Adipose tissue (tissue), 3 donors: ENCODE results near the gene BIN2. TPM values are rescaled to one million over a fixed set of nuclear protein-coding genes. Genes with fewer than 3 reads are reported as not detected.
A peak's percentile ranks its signal among the peaks of the same experiment; 100 is the strongest.
"Not testable (repeated sequence)": the region's sequence is repeated elsewhere in the genome, so short reads cannot be mapped to it uniquely, and the experiment has no call there.

Source experiments
- H3K27ac ChIP-seq: one replicate; pipeline ENCODE4 v1.5.1; 2013; ENCODE audit warnings: low read depth, low read length
- WGBS, 3 donors: extraction: QIAGEN DNeasy Blood & Tissue Kit; methylation state at CpG; one replicate each; pipeline ENCODE4 v1.1.7; 2013; 5-methylcytosine and 5-hydroxymethylcytosine counted together
- polyA plus RNA-seq, 3 donors: library from polyadenylated mRNA; stranded (reverse); fragments of 200-250 nt; gene quantifications; one replicate each; pipeline ENCODE4 v1.2.3, GENCODE V29; 2013
- donor health status: healthy with polysubstance abuse.
- donor health status: Bipolar disorder and iron deficiency.
- donor health status: healthy.

The BIN2 gene
- polyA plus RNA-seq, 3 donors, result 1.5 to 8.8 (median 8.4) TPM

DNA sequence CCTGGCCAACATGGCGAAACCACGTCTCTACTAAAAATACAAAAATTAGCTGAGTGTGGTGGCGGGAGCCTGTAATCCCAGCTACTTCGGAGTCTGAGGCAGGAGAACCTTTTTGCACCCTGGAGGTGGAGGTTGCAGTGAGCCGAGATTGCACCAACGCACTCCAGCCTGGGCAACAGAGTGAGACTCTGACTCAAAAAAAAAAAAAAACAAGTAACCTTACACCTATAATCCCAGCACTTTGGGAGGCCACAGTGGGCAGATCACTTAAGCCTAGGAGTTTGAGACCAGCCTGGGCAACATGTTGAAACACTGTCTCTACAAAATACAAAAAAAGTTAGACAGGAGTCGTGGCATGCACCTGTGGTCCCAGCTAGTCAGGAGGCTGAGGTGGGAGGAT is 51.2 kb downstream of the BIN2 start:
- 94 to 96% (median 95%) methylated on average over 7 of the region's 7 CpGs for WGBS, 3 donors

DNA sequence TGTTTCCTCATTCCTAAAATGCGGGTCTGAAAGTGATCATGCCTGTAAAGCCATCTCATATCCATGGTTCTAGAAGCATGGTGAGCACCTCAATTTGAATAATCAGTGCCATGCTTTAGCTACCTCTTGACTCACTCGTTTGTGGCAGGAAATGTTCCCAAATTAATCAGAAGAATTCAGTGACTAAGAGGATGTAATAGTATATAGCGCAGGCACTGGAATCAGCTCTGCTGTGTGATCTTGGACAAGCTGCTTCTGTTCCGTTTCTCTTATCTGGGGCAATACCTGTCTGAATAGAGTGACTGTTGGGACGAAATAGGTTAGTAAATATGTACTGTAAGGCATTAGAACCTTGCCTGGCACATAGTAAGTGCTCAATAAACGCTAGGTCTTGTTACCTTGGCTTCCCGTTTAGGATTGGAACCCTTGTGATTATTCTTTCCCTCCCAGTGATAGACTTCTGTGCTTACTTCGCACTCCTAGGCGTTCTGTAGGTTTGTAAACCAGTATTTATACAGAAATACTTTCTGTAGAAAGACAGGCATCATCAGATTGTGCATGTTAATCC is 52.9 kb downstream of the BIN2 start:
- H3K27ac ChIP-seq, result no peak overlapping the region
- 37 to 55% (median 49%) methylated on average over 9 of the region's 9 CpGs for WGBS, 3 donors

More for the DNA sequence above, 51.2 kb downstream of the BIN2 start:
- not testable (repeated sequence) for H3K27ac ChIP-seq

- WGBS, 3 donors, result 0 to 1% (median 0%) methylated on average over 62 to 83 of the region's 83 CpGs
- H3K27ac ChIP-seq, result peak within 1 kb of the TSS; percentile 43
Measured at GRCh38 chr12:51270067-51270950, 53.7 kb downstream of the BIN2 start, which contains the start of gene SMAGP. Gene SMAGP, minus strand, starts transcription at chr12:51270415. Its CDS starts 1,137 bp downstream, at chr12:51269278.

DNA sequence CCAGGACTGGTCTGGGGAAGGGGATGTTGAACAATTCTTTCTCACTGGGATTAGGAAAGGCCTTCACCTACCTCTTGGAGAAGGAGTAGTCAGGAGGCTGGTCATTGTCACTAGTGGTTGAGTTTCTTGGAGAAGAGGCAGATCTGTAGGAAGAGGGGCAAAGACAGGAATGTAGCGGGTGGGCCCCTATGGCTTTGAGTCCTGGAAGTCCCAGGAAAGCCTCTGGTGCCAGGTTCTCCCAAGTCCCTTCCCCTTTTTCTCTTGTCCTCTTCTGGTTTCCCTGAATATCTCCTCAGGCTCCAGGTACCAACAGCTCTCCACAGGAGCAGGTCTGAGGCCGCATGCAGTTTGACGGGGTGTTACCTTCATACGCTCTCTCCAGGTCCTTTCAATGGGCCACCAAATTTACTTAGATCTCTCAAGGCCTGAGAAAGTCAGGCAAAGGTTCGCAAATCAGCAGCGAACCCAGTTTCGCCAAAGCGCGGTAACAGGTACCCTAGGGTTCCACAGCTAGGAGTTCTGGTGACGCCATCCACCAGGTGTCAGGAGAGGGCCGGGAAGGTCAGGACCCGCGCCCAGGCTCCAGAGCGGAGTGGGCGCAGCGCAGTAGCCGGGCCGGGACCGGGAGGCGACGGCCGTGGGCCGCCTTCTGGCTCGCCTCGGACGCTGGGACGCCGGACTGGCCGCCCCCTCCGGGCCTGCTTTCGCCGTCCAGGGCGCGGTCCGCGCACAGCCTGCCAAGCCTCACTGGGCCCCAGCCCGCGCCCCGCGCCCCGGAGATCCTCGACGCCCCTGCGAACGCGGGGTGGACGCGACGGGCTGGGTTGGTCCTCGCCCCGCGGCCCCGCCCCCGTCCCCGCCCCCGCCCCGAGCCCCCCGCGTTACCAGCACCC is 54.6 kb downstream of the BIN2 start:
- 10 to 15% (median 10%) methylated on average over 41 to 59 of the region's 59 CpGs for WGBS, 3 donors

GRCh38 chr12:51265024-51265423 is 59.0 kb downstream of the BIN2 start:
- H3K27ac ChIP-seq, result no peak overlapping the region

More for the DNA sequence above, 54.6 kb downstream of the BIN2 start:
- no peak overlapping the region for H3K27ac ChIP-seq

DNA sequence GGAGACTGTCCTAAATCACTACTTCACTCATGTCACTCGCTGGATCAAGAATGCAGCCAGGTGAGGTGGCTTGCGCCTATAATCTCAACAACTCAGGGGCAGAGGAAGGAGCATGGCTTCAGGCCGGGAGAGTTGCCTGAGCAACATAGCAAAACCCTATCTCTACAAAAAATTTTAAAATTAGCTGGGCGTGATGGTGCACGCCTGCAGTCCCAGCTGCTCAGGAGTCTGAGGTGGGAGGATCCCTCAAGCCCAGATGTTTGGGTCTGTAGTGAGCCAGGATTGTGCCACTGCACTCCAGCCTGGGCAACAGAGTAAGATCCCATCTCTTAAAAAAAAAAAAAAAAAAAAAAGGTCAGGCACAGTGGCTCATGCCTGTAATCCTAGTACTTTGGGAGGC is 59.7 kb downstream of the BIN2 start:
- WGBS, 3 donors, result 94 to 98% (median 98%) methylated on average over 5 of the region's 5 CpGs
- H3K27ac ChIP-seq, result no peak overlapping the region

DNA sequence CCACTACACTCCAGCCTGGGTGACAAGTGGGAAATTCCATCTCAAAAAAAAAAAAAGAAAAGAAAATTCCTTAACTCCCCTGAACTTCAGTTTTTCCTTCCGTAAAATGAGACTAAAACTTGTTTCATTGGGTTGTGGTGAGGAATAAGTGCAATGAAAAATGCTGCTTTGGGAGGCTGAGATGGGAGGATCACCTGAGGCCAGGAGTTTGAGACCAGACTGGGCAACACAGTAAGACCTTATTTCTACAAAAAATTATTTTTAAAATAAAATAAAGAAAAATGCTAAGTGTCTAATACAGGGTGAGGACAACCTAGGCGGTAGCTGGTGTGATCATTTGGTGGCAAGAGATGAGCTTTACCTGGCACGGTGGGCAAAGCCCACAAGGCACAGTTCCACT is 60.6 kb downstream of the BIN2 start:
- WGBS, 3 donors, result 97 to 100% (median 99%) methylated on average over 3 of the region's 3 CpGs
- no peak overlapping the region for H3K27ac ChIP-seq

GRCh38 chr12:51262758-51263177 is 61.2 kb downstream of the BIN2 start:
- H3K27ac ChIP-seq, result no peak overlapping the region
- 21 to 47% (median 36%) methylated on average over 7 of the region's 7 CpGs for WGBS, 3 donors

- WGBS, 3 donors, result 90 to 96% (median 93%) methylated on average over 1 of the region's 1 CpG
Measured at GRCh38 chr12:51259600-51259999, 64.4 kb downstream of the BIN2 start.

GRCh38 chr12:51254536-51254935 is 69.4 kb downstream of the BIN2 start:
- 75 to 93% (median 82%) methylated on average over 4 of the region's 4 CpGs for WGBS, 3 donors

More at GRCh38 chr12:51259600-51259999, 64.4 kb downstream of the BIN2 start:
- not testable (repeated sequence) for H3K27ac ChIP-seq

DNA sequence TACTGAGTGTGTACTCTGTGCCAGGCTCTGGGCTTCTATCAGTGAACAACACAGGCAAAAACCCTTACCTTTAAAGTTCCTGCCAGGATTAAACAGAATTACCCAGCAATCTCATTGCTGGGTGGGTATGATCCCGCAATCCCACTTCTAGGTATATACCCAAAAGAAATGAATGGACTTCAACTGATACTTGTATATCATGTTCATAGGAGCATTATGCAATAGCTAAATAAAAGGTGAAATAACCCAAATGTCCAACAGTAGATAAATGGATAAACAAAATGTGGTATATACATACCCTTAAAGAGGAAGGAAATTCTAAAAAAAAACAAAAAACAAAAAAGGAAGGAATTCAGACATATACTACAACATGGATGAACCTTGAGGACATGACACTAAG is 70.7 kb downstream of the BIN2 start:
- H3K27ac ChIP-seq, result no peak overlapping the region
- WGBS, 3 donors, result 89 to 100% (median 98%) methylated on average over 1 of the region's 1 CpG

More at GRCh38 chr12:51254536-51254935, 69.4 kb downstream of the BIN2 start:
- H3K27ac ChIP-seq, result no peak overlapping the region

DNA sequence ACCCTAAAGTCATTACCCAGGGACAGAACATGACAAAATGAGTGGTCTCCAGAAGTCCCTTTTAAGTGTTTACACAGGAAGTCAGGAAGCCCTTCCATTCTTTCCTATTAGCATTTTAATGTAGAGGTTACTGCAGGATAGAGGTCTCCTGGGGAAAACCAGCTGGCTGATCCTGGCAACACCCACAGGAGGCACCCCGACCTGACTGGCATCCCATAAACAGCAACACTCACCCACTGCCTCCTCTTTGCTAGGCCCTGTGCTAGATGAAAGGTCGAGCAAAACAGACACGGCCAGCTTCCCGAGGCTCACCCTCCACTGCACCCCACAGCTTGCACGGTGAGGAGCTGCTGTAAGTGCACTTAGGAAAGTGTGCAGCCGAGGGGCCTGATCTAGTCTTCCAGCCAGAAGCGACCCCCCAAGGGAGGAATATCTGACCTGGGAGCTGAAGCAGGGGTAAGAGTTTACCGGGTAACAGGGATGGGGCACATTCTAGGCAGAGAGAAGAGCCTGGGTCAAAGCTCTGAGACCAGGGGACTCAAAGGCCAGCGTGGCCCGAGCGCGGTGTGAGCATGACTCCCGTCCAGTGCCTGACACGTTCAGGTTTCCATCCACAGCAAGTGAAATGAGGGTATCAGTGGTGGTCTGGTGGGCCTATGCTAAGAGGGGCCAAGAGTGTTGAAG is 76.3 kb downstream of the BIN2 start:
- 67 to 71% (median 70%) methylated on average over 14 of the region's 14 CpGs for WGBS, 3 donors
- H3K27ac ChIP-seq, result no peak overlapping the region

DNA sequence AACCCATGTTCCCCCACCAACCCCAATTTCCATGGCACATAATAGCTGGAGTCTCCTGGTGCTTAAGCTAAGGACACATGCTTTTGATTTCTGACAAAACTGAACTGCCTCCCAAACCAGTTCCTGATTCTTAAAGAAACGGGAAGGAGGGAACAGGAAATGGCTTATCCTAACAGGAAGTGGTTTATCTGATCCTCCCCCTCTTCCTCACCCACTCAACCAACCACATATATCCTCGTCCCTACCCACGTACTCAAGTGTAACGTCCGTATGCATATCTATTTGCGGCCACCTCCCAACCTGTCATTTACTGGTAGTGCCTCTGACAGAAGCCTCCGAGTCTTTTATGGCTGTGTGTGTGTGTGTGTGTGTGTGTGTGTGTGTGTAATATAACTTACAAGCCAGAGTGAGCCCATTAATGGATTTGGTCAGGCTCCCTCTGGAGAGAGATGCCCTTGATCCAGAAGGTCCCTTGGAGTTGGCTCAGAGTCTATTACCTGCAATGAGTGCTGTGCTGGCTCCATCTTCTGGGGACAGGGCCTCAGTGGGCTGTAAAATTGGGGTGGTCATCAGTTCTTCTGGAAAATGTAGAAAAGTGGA is 77.6 kb downstream of the BIN2 start:
- H3K27ac ChIP-seq, result no peak overlapping the region
- 25 to 40% (median 26%) methylated on average over 7 of the region's 7 CpGs for WGBS, 3 donors

DNA sequence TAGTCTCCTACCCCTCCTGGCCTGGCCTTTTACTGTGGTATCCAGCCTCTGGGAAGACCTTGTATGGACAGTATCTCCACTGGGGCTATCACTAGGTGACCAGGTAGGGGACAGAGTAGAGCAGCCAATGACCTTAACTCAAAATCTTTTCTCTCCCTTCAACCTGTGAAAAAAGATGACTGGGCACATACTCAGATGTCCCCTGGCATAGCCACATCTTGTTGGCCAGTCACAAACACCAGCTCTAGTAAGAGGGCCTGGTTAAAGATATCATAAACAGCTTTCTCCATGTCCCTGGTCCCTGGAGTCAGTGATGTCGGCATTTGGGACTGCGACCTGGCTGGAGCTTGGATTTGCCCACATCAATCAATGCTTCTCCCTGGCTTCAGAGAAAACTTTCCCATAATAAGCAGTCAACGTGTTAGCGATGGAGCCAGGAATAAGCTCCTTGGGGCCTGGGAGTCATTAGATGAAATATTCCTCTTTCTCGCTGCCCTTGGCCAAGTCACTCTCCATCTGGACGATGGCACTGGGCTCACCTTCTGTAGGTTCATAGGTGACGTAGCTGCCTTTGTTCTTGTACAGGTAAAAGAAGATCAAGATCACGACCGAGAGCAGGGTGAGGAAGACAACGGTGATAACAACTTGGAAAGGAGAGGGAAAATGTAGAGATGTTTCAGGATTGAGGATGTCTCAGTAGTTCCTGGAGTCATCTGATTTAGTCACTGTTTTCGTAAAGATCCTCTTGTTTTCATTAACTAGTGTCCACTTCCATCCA is 78.3 kb downstream of the BIN2 start:
- no peak overlapping the region for H3K27ac ChIP-seq
- 86 to 90% (median 90%) methylated on average over 11 of the region's 11 CpGs for WGBS, 3 donors

DNA sequence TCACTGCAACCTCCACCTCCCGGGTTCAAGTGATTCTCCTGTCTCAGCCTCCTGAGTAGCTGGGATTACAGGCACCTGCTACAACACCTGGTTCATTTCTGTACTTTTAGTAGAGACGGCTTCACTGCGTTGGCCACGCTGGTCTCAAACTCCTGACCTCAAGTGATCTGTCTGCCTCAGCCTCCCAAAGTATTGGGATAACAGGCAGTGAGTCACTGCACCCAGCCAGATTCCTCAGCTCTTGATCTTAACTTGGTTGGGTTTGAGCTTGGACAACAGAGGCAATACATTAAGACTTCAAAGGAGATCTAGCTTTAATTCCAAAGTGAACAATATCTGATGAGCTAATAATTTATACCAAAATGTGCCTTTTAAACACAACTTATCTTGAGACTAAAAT is 79.7 kb downstream of the BIN2 start:
- no peak overlapping the region for H3K27ac ChIP-seq
- WGBS, 3 donors, result 73 to 95% (median 95%) methylated on average over 4 of the region's 4 CpGs

- no peak overlapping the region for H3K27ac ChIP-seq
- WGBS, 3 donors, result 51 to 62% (median 57%) methylated on average over 7 of the region's 7 CpGs
Measured at GRCh38 chr12:51242876-51243275, 81.1 kb downstream of the BIN2 start.

- WGBS, 3 donors, result 53 to 80% (median 69%) methylated on average over 7 of the region's 7 CpGs
- no peak overlapping the region for H3K27ac ChIP-seq
Measured at GRCh38 chr12:51242120-51242519, 81.9 kb downstream of the BIN2 start.
